HEK293 (cell line): ENCODE results near the gene GLCE.

ENCODE experiments used
- ATF2 ChIP-seq: fragments of 450-650 bp; formaldehyde crosslinking; IDR thresholded peaks from 2 replicates; pipeline ENCODE4 v1.5.1; 2016; ENCODE audit warnings: missing biosample characterization, missing genetic modification characterization, low read depth
- CTCF ChIP-seq: fragments of 450-650 bp; formaldehyde crosslinking; IDR thresholded peaks from 2 replicates; pipeline ENCODE4 v1.5.1; 2016; ENCODE audit warnings: missing biosample characterization, missing genetic modification characterization
- MYNN ChIP-seq: fragments of 450-650 bp; formaldehyde crosslinking; IDR thresholded peaks from 2 replicates; pipeline ENCODE4 v1.5.1; 2016; ENCODE audit warnings: missing biosample characterization, missing genetic modification characterization, borderline replicate concordance
- SP2 ChIP-seq: fragments of 450-650 bp; formaldehyde crosslinking; IDR thresholded peaks from 2 replicates; pipeline ENCODE4 v1.5.1; 2016; ENCODE audit warnings: missing biosample characterization, missing genetic modification characterization
- ZBTB1 ChIP-seq: fragments of 450-650 bp; formaldehyde crosslinking; IDR thresholded peaks from 2 replicates; pipeline ENCODE4 v1.5.1; 2016; ENCODE audit warnings: missing biosample characterization, missing genetic modification characterization
- ZFP3 ChIP-seq: fragments of 450-650 bp; formaldehyde crosslinking; IDR thresholded peaks from 2 replicates; pipeline ENCODE4 v1.5.1; 2016; ENCODE audit warnings: low read depth, missing biosample characterization, missing genetic modification characterization
- ZFP37 ChIP-seq: fragments of 450-650 bp; formaldehyde crosslinking; IDR thresholded peaks from 2 replicates; pipeline ENCODE4 v1.5.1; 2016; ENCODE audit warnings: missing biosample characterization, missing genetic modification characterization
- ZNF121 ChIP-seq: fragments of 450-650 bp; formaldehyde crosslinking; IDR thresholded peaks from 2 replicates; pipeline ENCODE4 v1.5.1; 2016; ENCODE audit warnings: missing biosample characterization, missing genetic modification characterization
- ZNF202 ChIP-seq: fragments of 450-650 bp; formaldehyde crosslinking; IDR thresholded peaks from 2 replicates; pipeline ENCODE4 v1.5.1; 2016; ENCODE audit warnings: missing biosample characterization, missing genetic modification characterization, borderline replicate concordance
- ZNF423 ChIP-seq: fragments of 450-650 bp; formaldehyde crosslinking; IDR thresholded peaks from 2 replicates; pipeline ENCODE4 v1.5.1; 2016; ENCODE audit warnings: missing biosample characterization, missing genetic modification characterization
- ZNF585B ChIP-seq: fragments of 450-650 bp; formaldehyde crosslinking; IDR thresholded peaks from 2 replicates; pipeline ENCODE4 v1.5.1; 2016; ENCODE audit warnings: missing biosample characterization, missing genetic modification characterization
- ZNF629 ChIP-seq: fragments of 450-650 bp; formaldehyde crosslinking; IDR thresholded peaks from 2 replicates; pipeline ENCODE4 v1.5.1; 2017; ENCODE audit warnings: missing biosample characterization, missing genetic modification characterization
- ZNF660 ChIP-seq: fragments of 450-650 bp; IDR thresholded peaks from 2 replicates; pipeline ENCODE4 v1.5.1; 2018; ENCODE audit warnings: missing biosample characterization, mild to moderate bottlenecking, missing genetic modification characterization

GRCh38 chr15:69232765-69233164, 72.3 kb downstream of the GLCE start:
- TF ChIP-seq ZNF121 (tag by site-specific recombination): no peak
- no peak for TF ChIP-seq ZNF423
- TF ChIP-seq CTCF: no peak
- TF ChIP-seq SP2: no peak
- no peak for TF ChIP-seq ZFP37 (tag by site-specific recombination)
- TF ChIP-seq ZFP3: no peak
- no peak for TF ChIP-seq MYNN (tag by site-specific recombination)
- TF ChIP-seq ZNF629: no peak
- TF ChIP-seq ZNF202 (tag by site-specific recombination): no peak
- no peak for TF ChIP-seq ZBTB1 (tag by site-specific recombination)
- TF ChIP-seq ZNF660 (tag by site-specific recombination): no peak
- no peak for TF ChIP-seq ZNF585B (tag by site-specific recombination)
- TF ChIP-seq ATF2: no peak
